Transverse colon (tissue), 4 donors: Measurements from ENCODE around the gene ASTN1. TPM values are rescaled to one million over a fixed set of nuclear protein-coding genes. Genes with fewer than 3 reads are reported as not detected.

ENCODE experiments used
- DNase-seq: peaks from one replicate; pipeline ENCODE4 v3.0.0-alpha.2; 2019
- H3K27ac ChIP-seq, 4 donors: fragments of 200-600 bp; sonication (generic); 2 replicates each; pipeline ENCODE4 v1.5.1; 2016 to 2018; ENCODE audit warnings: inconsistent platforms in 4 of 4
- H3K27me3 ChIP-seq: fragments of 200-600 bp; sonication (generic); 2 replicates; pipeline ENCODE4 v1.5.1; 2017; ENCODE audit warnings: inconsistent platforms
- H3K36me3 ChIP-seq, 4 donors: fragments of 200-600 bp; sonication (generic); 2 replicates each; pipeline ENCODE4 v1.5.1; 2017 to 2019; ENCODE audit warnings: inconsistent platforms in 4 of 4
- H3K4me1 ChIP-seq, 4 donors: fragments of 200-600 bp; sonication (generic); 2 replicates each; pipeline ENCODE4 v1.5.1; 2017 to 2020; ENCODE audit warnings: inconsistent platforms in 4 of 4
- H3K4me3 ChIP-seq, 4 donors: fragments of 200-600 bp; sonication (generic); 1 replicate in 1 of 4; 2 replicates in 3 of 4; pipeline versions ENCODE4 v1.5.1 to v1.6.1; 2017 to 2019; ENCODE audit warnings: inconsistent platforms in 4 of 4
- H3K9me3 ChIP-seq, 2 donors: fragments of 200-600 bp; sonication (generic); 2 replicates each; pipeline ENCODE4 v1.5.1; 2017 to 2019; ENCODE audit warnings: inconsistent platforms in 2 of 2
- CTCF ChIP-seq, 5 experiments: fragments of 200-600 bp in 3 of 5; fragments of 450-650 bp in 2 of 5; sonication (generic) in 3 of 5; IDR thresholded peaks; 1 replicate in 2 of 5; 2 replicates in 3 of 5; pipeline ENCODE4 v1.5.1; 2016 to 2017; ENCODE audit warnings: antibody characterized with exemption in 5 of 5, inconsistent platforms in 3 of 5, mild to moderate bottlenecking in 2 of 5, moderate library complexity in 1 of 5
- EP300 ChIP-seq: sonication (generic); formaldehyde crosslinking; IDR thresholded peaks from one replicate; pipeline ENCODE4 v1.6.1; 2017; ENCODE audit warnings: antibody characterized with exemption, low read depth
- POLR2A ChIP-seq: fragments of 450-650 bp; IDR thresholded peaks from one replicate; pipeline ENCODE4 v1.6.1; 2016; ENCODE audit warnings: antibody characterized with exemption, mild to moderate bottlenecking, moderate library complexity
- POLR2AphosphoS5 ChIP-seq, 3 donors: sonication (generic); formaldehyde crosslinking; IDR thresholded peaks; one replicate each; pipeline ENCODE4 v1.6.1; 2016; ENCODE audit warnings: antibody characterized with exemption in 3 of 3
- WGBS, 2 donors: methylation state at CpG; one replicate each; pipeline ENCODE4 v1.1.5; 2018; ENCODE audit warnings: low coverage in 1 of 2; 5-methylcytosine and 5-hydroxymethylcytosine counted together
- in situ Hi-C, 4 donors: fragments of 200-750 bp; cut with MboI; loops; one replicate each; pipeline versions ENCODE4 v1.15.0 to v1.15.1; 2017; ENCODE audit warnings: low sequenced_read_pairs in 3 of 4, low pct_ligation_motif_present in 1 of 4, low pct_unique_long_range_greater_than_20kb in 1 of 4
- intact Hi-C: fragments of 100-400 bp; cut with DNase I; formaldehyde crosslinking; loops from one replicate; pipeline ENCODE4 v1.15.1; 2023; ENCODE audit warnings: low total_unique reads
- total RNA-seq, 4 donors: library from RNA; depleted of rRNA; stranded (reverse); fragments of >200 nt; gene quantifications; one replicate each; pipeline ENCODE4 v1.1.0, GENCODE V29; 2016

Gene ASTN1
- total RNA-seq, 4 donors from 2014 or later = 0.27 to 3.0 (median 0.74) TPM

GRCh38 chr1:177023726-177024125 lies 140.8 kb downstream of the ASTN1 start:
- Histone ChIP-seq H3K4me3 (no peak overlapping the region), H3K9me3 (no peaks in the 10 kb centered on the region), H3K4me1 (no peaks in the 10 kb centered on the region), H3K27me3 (no peaks in the 10 kb centered on the region), H3K27ac (no peak overlapping the region), H3K36me3 (no peaks in the 10 kb centered on the region)
- TF ChIP-seq POLR2A (no peak), POLR2AphosphoS5 (IDR thresholded peaks at IDR 0.05) (no peak)
- WGBS, 2 donors = 59% methylated on average over 3 of the region's 3 CpGs; no CpG with 5 or more reads in 1 of the 2 donors
- in situ Hi-C loops (no loop called here), intact Hi-C loops (no loop called here)
- DNase-seq = no peak

GRCh38 chr1:177023249-177023648 lies 141.3 kb downstream of the ASTN1 start:
- H3K4me3 ChIP-seq = no peak overlapping the region
- no peaks in the 10 kb centered on the region for H3K4me1 ChIP-seq
- intact Hi-C loops (no loop called here), in situ Hi-C loops (no loop called here)
- no peaks in the 10 kb centered on the region for H3K9me3 ChIP-seq
- no peaks in the 10 kb centered on the region for H3K36me3 ChIP-seq
- no peak overlapping the region for H3K27ac ChIP-seq
- no peak for DNase-seq
- no peaks in the 10 kb centered on the region for H3K27me3 ChIP-seq
- WGBS, 2 donors = 73 to 80% methylated on average over 4 to 10 of the region's 14 CpGs
- no peak for TF ChIP-seq POLR2A

- 60 to 71% methylated on average over 1 to 2 of the region's 2 CpGs for WGBS, 2 donors
- TF ChIP-seq POLR2A (no peak), POLR2AphosphoS5 (IDR thresholded peaks at IDR 0.05) (no peak), CTCF (IDR thresholded peaks at IDR 0.05) (no peak), EP300 (no peak)
- no peak for DNase-seq
- intact Hi-C loops (no loop called here), in situ Hi-C loops (no loop called here)
- Histone ChIP-seq H3K9me3 (no peaks in the 10 kb centered on the region), H3K4me3 (no peak overlapping the region), H3K27me3 (no peaks in the 10 kb centered on the region), H3K4me1 (no peaks in the 10 kb centered on the region), H3K27ac (no peak overlapping the region), H3K36me3 (no peaks in the 10 kb centered on the region)
These were observed 142.8 kb downstream of the ASTN1 start for GRCh38 chr1:177021687-177022086.

GRCh38 chr1:177020851-177021589 lies 143.5 kb downstream of the ASTN1 start:
- H3K27ac ChIP-seq = no peak overlapping the region
- no peak overlapping the region for H3K4me3 ChIP-seq
- no peaks in the 10 kb centered on the region for H3K36me3 ChIP-seq
- no peaks in the 10 kb centered on the region for H3K4me1 ChIP-seq
- intact Hi-C loops (no loop called here), in situ Hi-C loops (no loop called here)
- H3K9me3 ChIP-seq = no peaks in the 10 kb centered on the region
- no peak for DNase-seq
- H3K27me3 ChIP-seq = no peaks in the 10 kb centered on the region
- 73% methylated on average over 3 of the region's 3 CpGs for WGBS, 2 donors
- TF ChIP-seq CTCF (IDR thresholded peaks at IDR 0.05) (no peak), POLR2A (no peak)

GRCh38 chr1:177017287-177017852 lies 147.1 kb downstream of the ASTN1 start:
- TF ChIP-seq POLR2AphosphoS5 (IDR thresholded peaks at IDR 0.05) (no peak), EP300 (no peak), POLR2A (no peak), CTCF (IDR thresholded peaks at IDR 0.05) (no peak)
- Histone ChIP-seq H3K36me3 (no peaks in the 10 kb centered on the region), H3K4me3 (no peak overlapping the region), H3K27ac (no peak overlapping the region), H3K9me3 (no peaks in the 10 kb centered on the region), H3K27me3 (no peaks in the 10 kb centered on the region), H3K4me1 (no peaks in the 10 kb centered on the region)
- in situ Hi-C loops = no loop called here
- intact Hi-C loops = no loop called here
- WGBS, 2 donors = 81 to 95% methylated on average over 9 to 12 of the region's 12 CpGs
- DNase-seq = no peak
